Right lobe of liver (tissue), 4 donors: Measurements from ENCODE around the gene FAM174B.

Experiments used
- POLR2A ChIP-seq: fragments of 450-650 bp; IDR thresholded peaks from one replicate; pipeline ENCODE4 v1.6.1; 2017; ENCODE audit warnings: antibody characterized with exemption, mild to moderate bottlenecking
- TF ChIP-seq, protein P1 (sequence below), 4 donors: fragments of 200-600 bp in 3 of 4; fragments of 450-650 bp in 1 of 4; IDR thresholded peaks; one replicate each; pipeline versions ENCODE4 v1.5.1 to v1.8.0; 2016 to 2022; ENCODE audit warnings: antibody characterized with exemption in 4 of 4, mild to moderate bottlenecking in 2 of 4
- donor health status: DM: no; HTN: no; CAD: no.
- donor health status: DM: no; HTN: no; CAD: no.
- donor health status: DM: no; HTN: yes; CAD: no.

DNA sequence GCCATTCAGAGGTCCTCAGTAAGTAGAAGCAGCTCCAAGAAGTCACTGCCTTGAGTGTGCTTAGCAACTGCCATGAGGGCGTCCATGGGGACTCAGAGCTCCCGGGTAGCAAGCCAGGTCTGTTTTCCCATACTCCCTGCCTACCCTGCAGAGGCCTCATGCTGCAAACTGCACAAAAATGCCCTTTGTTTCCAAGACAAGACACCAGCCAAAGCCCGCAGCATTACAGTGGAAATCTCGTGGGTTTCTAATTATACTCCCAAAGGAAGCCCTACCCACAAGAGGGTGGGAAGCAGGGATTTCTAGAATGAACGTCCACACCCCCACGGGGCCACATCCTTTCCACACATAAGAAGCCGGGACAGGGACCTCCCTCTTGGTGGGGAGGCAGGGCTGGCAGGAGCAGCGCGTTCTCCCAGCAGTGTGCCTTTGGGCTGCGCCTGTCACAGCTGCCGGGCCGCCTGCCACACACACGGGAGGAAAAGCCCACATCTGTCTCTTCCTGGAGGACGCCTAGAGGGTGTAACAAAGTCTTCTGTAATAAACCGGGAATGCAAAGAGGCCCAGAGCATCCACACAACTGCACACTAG, 31.1 kb downstream of the FAM174B start:
- TF ChIP-seq, protein P1, sequence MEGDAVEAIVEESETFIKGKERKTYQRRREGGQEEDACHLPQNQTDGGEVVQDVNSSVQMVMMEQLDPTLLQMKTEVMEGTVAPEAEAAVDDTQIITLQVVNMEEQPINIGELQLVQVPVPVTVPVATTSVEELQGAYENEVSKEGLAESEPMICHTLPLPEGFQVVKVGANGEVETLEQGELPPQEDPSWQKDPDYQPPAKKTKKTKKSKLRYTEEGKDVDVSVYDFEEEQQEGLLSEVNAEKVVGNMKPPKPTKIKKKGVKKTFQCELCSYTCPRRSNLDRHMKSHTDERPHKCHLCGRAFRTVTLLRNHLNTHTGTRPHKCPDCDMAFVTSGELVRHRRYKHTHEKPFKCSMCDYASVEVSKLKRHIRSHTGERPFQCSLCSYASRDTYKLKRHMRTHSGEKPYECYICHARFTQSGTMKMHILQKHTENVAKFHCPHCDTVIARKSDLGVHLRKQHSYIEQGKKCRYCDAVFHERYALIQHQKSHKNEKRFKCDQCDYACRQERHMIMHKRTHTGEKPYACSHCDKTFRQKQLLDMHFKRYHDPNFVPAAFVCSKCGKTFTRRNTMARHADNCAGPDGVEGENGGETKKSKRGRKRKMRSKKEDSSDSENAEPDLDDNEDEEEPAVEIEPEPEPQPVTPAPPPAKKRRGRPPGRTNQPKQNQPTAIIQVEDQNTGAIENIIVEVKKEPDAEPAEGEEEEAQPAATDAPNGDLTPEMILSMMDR (IDR thresholded peaks at IDR 0.05) = no peak
- no peak for TF ChIP-seq POLR2A
